ENCODE measurements around the gene MED14. TPM values are rescaled to one million over a fixed set of nuclear protein-coding genes. Genes with fewer than 3 reads are reported as not detected.
A peak's percentile ranks its signal among the peaks of the same experiment; 100 is the strongest.

Gene MED14
- total and polyA plus RNA-seq, 2 experiments from 2014 or later = 13.3 to 34.7 TPM

- in situ Hi-C loops (cut with MboI) = no loop called here
Observed at GRCh38 chrX:40632199-40632598, 103.1 kb downstream of the MED14 start.

GRCh38 chrX:40628506-40628905, 106.8 kb downstream of the MED14 start:
- Histone ChIP-seq H3K27ac (no peak overlapping the region), H3K9me3 (ENCODE audit: low read depth) (no peaks in the 10 kb centered on the region), H3K36me3 (ENCODE audit: low read depth) (no peaks in the 10 kb centered on the region; the same call in 1 of the 2 replicates), H3K9ac (no peak overlapping the region), H3K27me3 (replicated peaks; ENCODE audit: insufficient read depth) (no peaks in the 10 kb centered on the region), H3K79me2 (ENCODE audit: insufficient read depth) (no peaks in the 10 kb centered on the region), H3K9me2 (ENCODE audit: insufficient read depth) (no peaks in the 10 kb centered on the region), H3K4me2 (ENCODE audit: unreplicated experiment) (no peak overlapping the region), H3K4me1 (ENCODE audit: insufficient read depth) (no peaks in the 10 kb centered on the region), H4K20me1 (ENCODE audit: insufficient read depth) (no peaks in the 10 kb centered on the region), H3F3A (ENCODE audit: insufficient read depth) (no peaks in the 10 kb centered on the region), H2AFZ (no peak overlapping the region), H3K4me3 (no peak overlapping the region)
- TF ChIP-seq EZH2 (IDR thresholded peaks at IDR 0.05; ENCODE audit: insufficient read depth, poor library complexity, severe bottlenecking) (no peak), EZH2phosphoT487 (IDR thresholded peaks at IDR 0.05; ENCODE audit: insufficient read depth, low read depth) (no peak)
- peak; percentile 14 for DNase-seq
- WGBS, 2 experiments (ENCODE audit: low coverage in 1 of 2, low lambda C conversion rate in 2 of 2, missing lambda C conversion rate in 2 of 2) = 78 to 83% methylated on average over 5 of the region's 5 CpGs
- in situ Hi-C loops (cut with MboI) = no loop called here

More at GRCh38 chrX:40632199-40632598, 103.1 kb downstream of the MED14 start:
- Histone ChIP-seq H3F3A (ENCODE audit: insufficient read depth) (no peaks in the 10 kb centered on the region), H4K20me1 (ENCODE audit: insufficient read depth) (no peaks in the 10 kb centered on the region), H3K9ac (no peak overlapping the region), H3K79me2 (ENCODE audit: insufficient read depth) (peaks cover 10% of the 10 kb centered on the region; the same call in 1 of the 2 replicates), H3K36me3 (ENCODE audit: low read depth) (peaks cover 14% of the 10 kb centered on the region; the same call in 1 of the 2 replicates), H2AFZ (no peak overlapping the region), H3K27ac (no peak overlapping the region), H3K9me2 (ENCODE audit: insufficient read depth) (no peaks in the 10 kb centered on the region), H3K4me1 (ENCODE audit: insufficient read depth) (no peaks in the 10 kb centered on the region), H3K9me3 (ENCODE audit: low read depth) (no peaks in the 10 kb centered on the region), H3K27me3 (replicated peaks; ENCODE audit: insufficient read depth) (no peaks in the 10 kb centered on the region), H3K4me3 (no peak overlapping the region), H3K4me2 (ENCODE audit: unreplicated experiment) (no peak overlapping the region)
- no peak for TF ChIP-seq EZH2phosphoT487 (IDR thresholded peaks at IDR 0.05; ENCODE audit: insufficient read depth, low read depth)
- TF ChIP-seq EZH2 (IDR thresholded peaks at IDR 0.05; ENCODE audit: insufficient read depth, poor library complexity, severe bottlenecking) = no peak
- DNase-seq = no peak
- 84 to 89% methylated on average over 3 of the region's 4 CpGs for WGBS, 2 experiments (ENCODE audit: low coverage in 1 of 2, low lambda C conversion rate in 2 of 2, missing lambda C conversion rate in 2 of 2)

GRCh38 chrX:40625294-40625693, 110.0 kb downstream of the MED14 start:
- Histone ChIP-seq H3F3A (ENCODE audit: insufficient read depth) (no peaks in the 10 kb centered on the region), H3K79me2 (ENCODE audit: insufficient read depth) (no peaks in the 10 kb centered on the region), H3K27me3 (replicated peaks; ENCODE audit: insufficient read depth) (no peaks in the 10 kb centered on the region), H3K9ac (no peak overlapping the region), H4K20me1 (ENCODE audit: insufficient read depth) (no peaks in the 10 kb centered on the region), H2AFZ (no peak overlapping the region), H3K36me3 (ENCODE audit: low read depth) (no peaks in the 10 kb centered on the region; the same call in 1 of the 2 replicates), H3K4me1 (ENCODE audit: insufficient read depth) (no peaks in the 10 kb centered on the region), H3K27ac (no peak overlapping the region), H3K4me3 (no peak overlapping the region), H3K4me2 (ENCODE audit: unreplicated experiment) (no peak overlapping the region), H3K9me3 (ENCODE audit: low read depth) (no peaks in the 10 kb centered on the region), H3K9me2 (ENCODE audit: insufficient read depth) (no peaks in the 10 kb centered on the region)
- WGBS, 2 experiments (ENCODE audit: low coverage in 1 of 2, low lambda C conversion rate in 2 of 2, missing lambda C conversion rate in 2 of 2) = 77 to 85% methylated on average over 3 to 4 of the region's 4 CpGs
- DNase-seq = no peak
- no peak for TF ChIP-seq EZH2 (IDR thresholded peaks at IDR 0.05; ENCODE audit: insufficient read depth, poor library complexity, severe bottlenecking)
- TF ChIP-seq EZH2phosphoT487 (IDR thresholded peaks at IDR 0.05; ENCODE audit: insufficient read depth, low read depth) = no peak
- in situ Hi-C loops (cut with MboI) = no loop called here

- H3K4me1 ChIP-seq (ENCODE audit: insufficient read depth) = no peaks in the 10 kb centered on the region
- H3K9ac ChIP-seq = no peak overlapping the region
- no peak overlapping the region for H3K27ac ChIP-seq
- H3K9me2 ChIP-seq (ENCODE audit: insufficient read depth) = no peaks in the 10 kb centered on the region
- no peaks in the 10 kb centered on the region for H3F3A ChIP-seq (ENCODE audit: insufficient read depth)
- H3K4me2 ChIP-seq (ENCODE audit: unreplicated experiment) = no peak overlapping the region
- H3K9me3 ChIP-seq (ENCODE audit: low read depth) = no peaks in the 10 kb centered on the region
- no peak for TF ChIP-seq EZH2phosphoT487 (IDR thresholded peaks at IDR 0.05; ENCODE audit: insufficient read depth, low read depth)
- TF ChIP-seq EZH2 (IDR thresholded peaks at IDR 0.05; ENCODE audit: insufficient read depth, poor library complexity, severe bottlenecking) = no peak
- no peaks in the 10 kb centered on the region for H4K20me1 ChIP-seq (ENCODE audit: insufficient read depth)
- no peak overlapping the region for H3K4me3 ChIP-seq
- no peaks in the 10 kb centered on the region for H3K36me3 ChIP-seq (ENCODE audit: low read depth)
- DNase-seq = no peak
- H2AFZ ChIP-seq = no peak overlapping the region
- H3K27me3 ChIP-seq (replicated peaks; ENCODE audit: insufficient read depth) = no peaks in the 10 kb centered on the region
- 96 to 100% methylated on average over 11 to 31 of the region's 32 CpGs for WGBS, 2 experiments (ENCODE audit: low coverage in 1 of 2, low lambda C conversion rate in 2 of 2, missing lambda C conversion rate in 2 of 2)
- in situ Hi-C loops (cut with MboI) = no loop called here
- no peaks in the 10 kb centered on the region for H3K79me2 ChIP-seq (ENCODE audit: insufficient read depth)
Observed at GRCh38 chrX:40623665-40624064, 111.7 kb downstream of the MED14 start.

GRCh38 chrX:40623139-40623536, 112.2 kb downstream of the MED14 start, which contains the start of gene MPC1L:
Gene MPC1L, plus strand, starts transcription at chrX:40623428. Its CDS starts 138 bp downstream, at chrX:40623566.
- no peak for DNase-seq
- Histone ChIP-seq H3K79me2 (ENCODE audit: insufficient read depth) (no peaks in the 10 kb centered on the region), H3F3A (ENCODE audit: insufficient read depth) (no peaks in the 10 kb centered on the region), H4K20me1 (ENCODE audit: insufficient read depth) (no peaks in the 10 kb centered on the region), H3K27me3 (replicated peaks; ENCODE audit: insufficient read depth) (no peaks in the 10 kb centered on the region), H3K27ac (no peak within 1 kb of the TSS), H3K9me3 (ENCODE audit: low read depth) (no peaks in the 10 kb centered on the region), H3K4me1 (ENCODE audit: insufficient read depth) (no peaks in the 10 kb centered on the region), H3K9me2 (ENCODE audit: insufficient read depth) (no peaks in the 10 kb centered on the region), H3K9ac (no peak within 1 kb of the TSS), H3K36me3 (ENCODE audit: low read depth) (no peaks in the 10 kb centered on the region), H2AFZ (no peak within 1 kb of the TSS), H3K4me3 (no peak within 1 kb of the TSS), H3K4me2 (ENCODE audit: unreplicated experiment) (no peak within 1 kb of the TSS)
- TF ChIP-seq EZH2 (IDR thresholded peaks at IDR 0.05; ENCODE audit: insufficient read depth, poor library complexity, severe bottlenecking) = no peak
- no peak for TF ChIP-seq EZH2phosphoT487 (IDR thresholded peaks at IDR 0.05; ENCODE audit: insufficient read depth, low read depth)
- WGBS, 2 experiments (ENCODE audit: low coverage in 1 of 2, low lambda C conversion rate in 2 of 2, missing lambda C conversion rate in 2 of 2) = 97 to 99% methylated on average over 24 to 26 of the region's 38 CpGs
- in situ Hi-C loops (cut with MboI) = no loop called here
